Mucosa of stomach (tissue), 1 donor: Measurements from ENCODE around the gene EFS.
"Not testable (repeated sequence)": the region's sequence is repeated elsewhere in the genome, so short reads cannot be mapped to it uniquely, and the experiment has no call there.

Experiments
- H3K27me3 ChIP-seq: one replicate; pipeline ENCODE4 v1.7.0; 2013; ENCODE audit warnings: mild to moderate bottlenecking, low read length; ENCODE audit not compliant: control insufficient read depth, insufficient read depth
- H3K36me3 ChIP-seq: one replicate; pipeline ENCODE4 v1.7.0; 2013; ENCODE audit warnings: low read length; ENCODE audit not compliant: control insufficient read depth, insufficient read depth
- H3K4me1 ChIP-seq: one replicate; pipeline ENCODE4 v1.7.0; 2013; ENCODE audit warnings: mild to moderate bottlenecking, low read length; ENCODE audit not compliant: control insufficient read depth, insufficient read depth
- H3K4me3 ChIP-seq: one replicate; pipeline ENCODE4 v1.7.0; 2013; ENCODE audit warnings: low read length
- H3K9ac ChIP-seq: one replicate; pipeline ENCODE4 v1.7.0; 2013; ENCODE audit warnings: mild to moderate bottlenecking, low read length, moderate library complexity
- H3K9me3 ChIP-seq: one replicate; pipeline ENCODE4 v1.7.0; 2013; ENCODE audit warnings: mild to moderate bottlenecking, low read length, moderate library complexity; ENCODE audit not compliant: control insufficient read depth
- donor health status: Pancreatic carcinoma.

EFS gene

GRCh38 chr14:23348297-23348655, 16.7 kb downstream of the EFS start:
- H3K9ac ChIP-seq: no peak overlapping the region

DNA sequence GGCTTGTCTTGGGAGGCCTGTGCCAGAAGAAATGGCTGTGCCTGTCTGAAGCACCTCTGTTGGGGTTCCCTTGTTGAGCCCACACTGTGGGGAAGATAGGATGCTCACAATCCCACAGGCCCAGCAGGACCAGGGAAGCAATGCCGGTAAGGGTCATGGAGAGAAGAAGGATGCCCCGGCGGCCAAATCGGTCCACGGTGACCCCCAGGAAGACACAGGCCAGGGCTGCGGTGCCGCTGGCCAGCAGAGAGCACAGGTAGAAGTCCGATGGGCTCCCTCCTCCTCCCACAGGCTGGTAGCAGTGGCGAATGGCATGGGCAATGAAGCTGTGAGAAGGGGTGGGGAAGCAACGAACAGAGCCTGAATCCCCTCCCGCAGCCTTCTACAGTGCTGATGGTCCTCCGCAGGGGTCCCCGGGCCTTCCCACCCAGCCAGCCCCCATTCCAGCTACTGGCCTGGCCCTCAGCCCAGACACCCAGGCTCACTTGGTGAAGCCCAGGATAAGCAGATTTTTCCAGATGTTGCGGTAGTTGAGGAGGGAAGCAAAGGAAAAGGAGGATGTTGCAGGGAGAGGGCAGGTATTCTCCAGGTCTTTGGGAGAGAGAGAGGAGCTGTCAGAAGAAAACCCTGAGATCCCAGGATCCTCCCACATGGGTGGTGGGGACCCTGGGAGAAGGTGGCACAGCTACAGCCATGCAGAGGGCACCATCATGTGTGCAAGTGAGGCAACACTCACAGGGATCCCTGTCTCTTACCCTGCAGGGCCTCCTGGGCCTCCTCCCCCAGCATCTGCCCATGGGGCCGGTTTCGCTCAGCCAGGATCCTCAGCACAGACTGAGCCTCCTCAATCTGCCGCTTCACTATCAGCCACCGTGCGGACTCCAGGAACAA, 17.3 kb downstream of the EFS start:
- no peak overlapping the region for H3K9ac ChIP-seq
- H3K4me1 ChIP-seq: peaks cover 5% of the 10 kb centered on the region
- H3K4me3 ChIP-seq: no peak overlapping the region
- no peaks in the 10 kb centered on the region for H3K36me3 ChIP-seq
- H3K27me3 ChIP-seq: peaks cover 22% of the 10 kb centered on the region
- no peaks in the 10 kb centered on the region for H3K9me3 ChIP-seq

More at GRCh38 chr14:23348297-23348655, 16.7 kb downstream of the EFS start:
- H3K36me3 ChIP-seq: no peaks in the 10 kb centered on the region
- H3K4me3 ChIP-seq: no peak overlapping the region
- no peaks in the 10 kb centered on the region for H3K9me3 ChIP-seq
- H3K27me3 ChIP-seq: peaks cover 28% of the 10 kb centered on the region
- H3K4me1 ChIP-seq: peaks cover 9% of the 10 kb centered on the region

- Histone ChIP-seq H3K9me3 (no peaks in the 10 kb centered on the region), H3K27me3 (peaks cover 14% of the 10 kb centered on the region), H3K4me1 (peaks cover 3% of the 10 kb centered on the region)
Observed at GRCh38 chr14:23346693-23347405, 18.1 kb downstream of the EFS start.

GRCh38 chr14:23345987-23346692, 18.8 kb downstream of the EFS start:
- no peaks in the 10 kb centered on the region for H3K9me3 ChIP-seq
- no peak overlapping the region for H3K4me3 ChIP-seq
- peaks cover 6% of the 10 kb centered on the region for H3K27me3 ChIP-seq
- H3K4me1 ChIP-seq: no peaks in the 10 kb centered on the region
- no peak overlapping the region for H3K9ac ChIP-seq
- no peaks in the 10 kb centered on the region for H3K36me3 ChIP-seq

More at GRCh38 chr14:23346693-23347405, 18.1 kb downstream of the EFS start:
- Histone ChIP-seq H3K36me3 (no peaks in the 10 kb centered on the region), H3K4me3 (no peak overlapping the region), H3K9ac (no peak overlapping the region)

DNA sequence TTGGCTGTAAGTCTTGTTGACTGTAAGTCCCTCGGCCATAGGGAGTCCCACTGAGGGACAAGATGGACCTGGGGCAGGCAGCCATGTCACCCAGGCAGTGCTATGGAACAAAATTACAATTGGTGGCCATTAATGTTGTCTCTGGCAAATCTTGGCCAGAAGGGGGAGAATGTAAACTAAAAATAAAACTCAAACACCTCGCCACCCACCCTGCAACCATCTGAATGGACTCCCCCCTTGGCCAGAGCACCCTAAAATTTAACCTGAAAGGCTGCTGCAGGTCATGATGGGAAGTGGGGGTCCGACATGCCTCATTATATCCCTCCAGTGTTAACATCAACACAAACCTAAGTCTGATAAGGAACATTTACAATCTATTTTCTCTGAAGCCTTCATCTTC, 20.5 kb downstream of the EFS start:
- H3K4me1 ChIP-seq: no peaks in the 10 kb centered on the region
- H3K9ac ChIP-seq: no peak overlapping the region
- no peaks in the 10 kb centered on the region for H3K36me3 ChIP-seq
- H3K4me3 ChIP-seq: no peak overlapping the region
- H3K27me3 ChIP-seq: no peaks in the 10 kb centered on the region
- H3K9me3 ChIP-seq: no peaks in the 10 kb centered on the region

DNA sequence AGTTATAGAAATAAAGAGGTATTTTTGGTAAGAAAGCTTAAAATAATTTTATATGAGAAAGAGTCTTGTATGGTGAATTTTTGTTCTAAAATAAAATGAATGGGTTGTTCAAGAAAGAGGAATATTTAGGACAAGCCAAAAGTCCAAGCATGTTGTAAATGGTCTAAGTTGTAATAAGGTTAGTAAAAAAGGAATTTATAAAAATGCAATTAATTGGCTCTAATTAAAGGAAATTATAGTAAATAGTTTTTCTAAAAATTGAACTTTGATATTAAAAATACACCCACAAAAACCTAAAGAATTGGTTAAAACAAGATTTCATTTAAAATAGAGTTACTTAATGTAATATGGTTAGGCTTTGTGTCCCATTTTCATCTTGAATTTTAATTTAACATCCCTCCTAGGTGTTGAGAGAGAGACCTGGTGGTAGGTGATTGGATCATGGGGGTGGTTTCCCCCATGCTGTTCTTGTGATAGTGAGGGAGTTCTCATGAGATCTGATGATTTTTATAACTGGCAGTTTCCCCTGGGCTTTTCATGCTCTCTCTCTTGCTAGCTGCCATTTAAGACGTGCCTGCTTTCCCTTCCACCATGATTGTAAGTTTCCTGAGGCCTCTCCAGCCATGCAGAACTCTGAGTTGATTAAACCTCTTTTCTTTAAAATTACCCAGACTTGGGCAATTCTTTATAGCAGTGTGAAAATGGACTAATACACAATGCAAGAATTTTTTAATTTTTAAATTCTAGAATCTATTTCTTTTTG, 25.3 kb downstream of the EFS start:
- no peaks in the 10 kb centered on the region for H3K9me3 ChIP-seq
- no peak overlapping the region for H3K4me3 ChIP-seq
- no peaks in the 10 kb centered on the region for H3K4me1 ChIP-seq
- no peaks in the 10 kb centered on the region for H3K27me3 ChIP-seq
- H3K36me3 ChIP-seq: no peaks in the 10 kb centered on the region
- H3K9ac ChIP-seq: no peak overlapping the region

DNA sequence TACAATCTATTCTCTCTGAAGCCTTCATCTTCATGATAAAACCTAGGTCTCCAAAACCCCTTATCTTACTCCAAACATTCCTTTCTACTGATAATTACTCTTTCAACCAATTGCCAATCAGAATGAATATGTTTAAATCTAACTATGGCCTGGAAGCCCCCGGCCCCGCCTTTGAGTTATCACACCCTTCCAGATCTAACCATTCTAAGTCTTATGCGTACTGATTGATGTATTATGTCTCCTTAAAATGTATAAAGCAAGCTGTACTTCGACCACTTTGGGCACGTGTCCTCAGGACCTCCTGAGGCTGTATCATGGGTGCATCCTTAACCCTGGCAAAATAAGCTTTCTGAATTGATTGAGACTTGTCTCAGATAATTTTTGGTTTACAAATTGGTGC, 29.3 kb downstream of the EFS start:
- Histone ChIP-seq H3K9me3 (no peaks in the 10 kb centered on the region), H3K27me3 (no peaks in the 10 kb centered on the region), H3K4me3 (no peak overlapping the region), H3K4me1 (no peaks in the 10 kb centered on the region), H3K36me3 (no peaks in the 10 kb centered on the region), H3K9ac (no peak overlapping the region)

- Histone ChIP-seq H3K36me3 (peaks cover 15% of the 10 kb centered on the region), H3K9me3 (no peaks in the 10 kb centered on the region), H3K9ac (no peak overlapping the region), H3K4me1 (peaks cover 2% of the 10 kb centered on the region), H3K4me3 (no peak overlapping the region), H3K27me3 (no peaks in the 10 kb centered on the region)
Observed at GRCh38 chr14:23327947-23328744, 36.8 kb downstream of the EFS start.

GRCh38 chr14:23326491-23327332, 38.3 kb downstream of the EFS start:
- H3K9ac ChIP-seq: no peak overlapping the region
- H3K36me3 ChIP-seq: peaks cover 15% of the 10 kb centered on the region
- H3K4me3 ChIP-seq: no peak overlapping the region
- no peaks in the 10 kb centered on the region for H3K27me3 ChIP-seq
- peaks cover 10% of the 10 kb centered on the region for H3K4me1 ChIP-seq
- H3K9me3 ChIP-seq: no peaks in the 10 kb centered on the region

GRCh38 chr14:23325746-23326145, 39.2 kb downstream of the EFS start:
- H3K27me3 ChIP-seq, H3K9me3 ChIP-seq, H3K4me3 ChIP-seq, H3K9ac ChIP-seq: not testable (repeated sequence)
- Histone ChIP-seq H3K36me3 (peaks cover 15% of the 10 kb centered on the region), H3K4me1 (peaks cover 10% of the 10 kb centered on the region)
